HG02610 (cell line): ENCODE data around the gene AMZ1.

Source experiments
- ATAC-seq: cut with Tn5 transposase; IDR thresholded peaks from one replicate; pipeline ENCODE4 v1.9.1; 2021; ENCODE audit warnings: mild to moderate bottlenecking, moderate library complexity; ENCODE audit not compliant: unreplicated experiment

AMZ1 gene

GRCh38 chr7:2651336-2651735 is 36.7 kb upstream of the AMZ1 start:
- no peak for ATAC-seq

GRCh38 chr7:2651847-2652735 is 35.9 kb upstream of the AMZ1 start:
- ATAC-seq, result no peak

- no peak for ATAC-seq
These were observed 35.3 kb upstream of the AMZ1 start for GRCh38 chr7:2652736-2653060.

- ATAC-seq, result no peak
These were observed 33.9 kb upstream of the AMZ1 start for GRCh38 chr7:2654059-2654458.

GRCh38 chr7:2655870-2656614 is 32.0 kb upstream of the AMZ1 start:
- ATAC-seq, result no peak

- ATAC-seq, result no peak
These were observed 30.8 kb upstream of the AMZ1 start for GRCh38 chr7:2657208-2657607.

- no peak for ATAC-seq
These were observed 29.9 kb upstream of the AMZ1 start for GRCh38 chr7:2657920-2658671.

GRCh38 chr7:2658941-2659340 is 29.1 kb upstream of the AMZ1 start:
- ATAC-seq, result no peak

GRCh38 chr7:2659556-2660358 is 28.2 kb upstream of the AMZ1 start:
- ATAC-seq, result no peak

- ATAC-seq, result no peak
These were observed 27.5 kb upstream of the AMZ1 start for GRCh38 chr7:2660359-2661095.

- no peak for ATAC-seq
These were observed 26.9 kb upstream of the AMZ1 start for GRCh38 chr7:2661096-2661449.

- no peak for ATAC-seq
These were observed 26.3 kb upstream of the AMZ1 start for GRCh38 chr7:2661602-2662272.

GRCh38 chr7:2662273-2663120 is 25.5 kb upstream of the AMZ1 start:
- ATAC-seq, result no peak

- ATAC-seq, result no peak
These were observed 24.7 kb upstream of the AMZ1 start for GRCh38 chr7:2663121-2663886.

- no peak for ATAC-seq
These were observed 24.0 kb upstream of the AMZ1 start for GRCh38 chr7:2663960-2664359.

- ATAC-seq, result no peak
These were observed 22.6 kb upstream of the AMZ1 start for GRCh38 chr7:2665359-2665791.

- ATAC-seq, result no peak
These were observed 21.8 kb upstream of the AMZ1 start for GRCh38 chr7:2666155-2666554.
